ENCODE measurements around the gene GPC3.

The GPC3 gene

GRCh38 chrX:133674726-133675470 lies 310.5 kb downstream of the GPC3 start:
- H3K27ac ChIP-seq, result no peak overlapping the region
- TF ChIP-seq CTCF (conservative IDR thresholded peaks at IDR 0.05) (no peak), ZFX (IDR thresholded peaks at IDR 0.05) (no peak)

GRCh38 chrX:133670383-133670782 lies 315.0 kb downstream of the GPC3 start:
- no peak overlapping the region for H3K27ac ChIP-seq
- TF ChIP-seq ZFX (IDR thresholded peaks at IDR 0.05), result no peak
- peak; percentile 73 for TF ChIP-seq CTCF (conservative IDR thresholded peaks at IDR 0.05)

- TF ChIP-seq CTCF (conservative IDR thresholded peaks at IDR 0.05) (no peak), ZFX (IDR thresholded peaks at IDR 0.05) (no peak)
- H3K27ac ChIP-seq, result no peak overlapping the region
These were observed 316.2 kb downstream of the GPC3 start for GRCh38 chrX:133669214-133669613.

GRCh38 chrX:133668225-133668931 lies 317.0 kb downstream of the GPC3 start:
- TF ChIP-seq ZFX (IDR thresholded peaks at IDR 0.05), result no peak
- TF ChIP-seq CTCF (conservative IDR thresholded peaks at IDR 0.05), result no peak
- no peak overlapping the region for H3K27ac ChIP-seq

GRCh38 chrX:133666256-133666655 lies 319.1 kb downstream of the GPC3 start:
- TF ChIP-seq ZFX (IDR thresholded peaks at IDR 0.05) (no peak), CTCF (conservative IDR thresholded peaks at IDR 0.05) (no peak)
- no peak overlapping the region for H3K27ac ChIP-seq

GRCh38 chrX:133661962-133662839 lies 323.2 kb downstream of the GPC3 start:
- no peak for TF ChIP-seq CTCF (conservative IDR thresholded peaks at IDR 0.05)
- no peak for TF ChIP-seq ZFX (IDR thresholded peaks at IDR 0.05)
- no peak overlapping the region for H3K27ac ChIP-seq

Measured in C4-2B (cell line).